HEK293 (cell line): ENCODE data around the gene PPFIA1.

Experiments used
- CTCF ChIA-PET: fragments of 350-600 bp; formaldehyde crosslinking; extraction: SDS; loops from one replicate; lab custom pipeline; 2021; ENCODE audit warnings: antibody characterized with exemption; lab: Yijun Ruan, JAX
- POLR2A ChIA-PET: fragments of 300-600 bp; formaldehyde crosslinking; extraction: SDS; loops from one replicate; lab custom pipeline; 2020; ENCODE audit warnings: antibody characterized with exemption, inconsistent platforms; lab: Yijun Ruan, JAX
- H3K27ac ChIP-seq: fragments of 200-500 bp; sonication (Bioruptor generic); 2 replicates; pipeline ENCODE4 v1.5.1; 2014; ENCODE audit warnings: low read depth, low read length, control low read depth, inconsistent platforms; ENCODE audit errors: extremely low read depth
- H3K36me3 ChIP-seq, 2 experiments: fragments of 200-500 bp in 1 of 2; sonication (Bioruptor generic) in 1 of 2; 1 replicate in 1 of 2; 2 replicates in 1 of 2; pipeline ENCODE4 v1.5.1; 2014 to 2017; ENCODE audit warnings: inconsistent platforms in 2 of 2, low read length in 2 of 2; ENCODE audit not compliant: control insufficient read depth in 2 of 2, insufficient read depth in 1 of 2
- H3K4me1 ChIP-seq: fragments of 200-500 bp; sonication (Bioruptor generic); 2 replicates; pipeline ENCODE4 v1.5.1; 2014; ENCODE audit warnings: mild to moderate bottlenecking, low read length, inconsistent platforms; ENCODE audit not compliant: control insufficient read depth, insufficient read depth
- H3K4me3 ChIP-seq: 2 replicates; pipeline ENCODE4 v1.5.1; 2011; ENCODE audit warnings: low read depth, mild to moderate bottlenecking, control low read depth, low read length, moderate library complexity
- H3K9me3 ChIP-seq: fragments of 200-500 bp; sonication (Bioruptor generic); 2 replicates; pipeline ENCODE4 v1.5.1; 2014; ENCODE audit warnings: low read depth, low read length, inconsistent platforms; ENCODE audit not compliant: control insufficient read depth, insufficient read depth
- EGR2 ChIP-seq: fragments of 450-650 bp; formaldehyde crosslinking; IDR thresholded peaks from 2 replicates; pipeline ENCODE4 v1.5.1; 2016; ENCODE audit warnings: low read depth, missing biosample characterization, missing genetic modification characterization
- GFI1B ChIP-seq: fragments of 450-650 bp; formaldehyde crosslinking; IDR thresholded peaks from 2 replicates; pipeline ENCODE4 v1.5.1; 2016; ENCODE audit warnings: missing biosample characterization, missing genetic modification characterization
- GLI4 ChIP-seq: fragments of 450-650 bp; formaldehyde crosslinking; IDR thresholded peaks from 2 replicates; pipeline ENCODE4 v1.5.1; 2016; ENCODE audit warnings: missing biosample characterization, missing genetic modification characterization
- GLIS1 ChIP-seq: fragments of 450-650 bp; formaldehyde crosslinking; IDR thresholded peaks from 2 replicates; pipeline ENCODE4 v1.5.1; 2016; ENCODE audit warnings: missing biosample characterization, missing genetic modification characterization
- HOXD13 ChIP-seq: sonication (generic); formaldehyde crosslinking; IDR thresholded peaks from 2 replicates; pipeline ENCODE4 v1.8.0; 2022; ENCODE audit warnings: missing genetic modification reagents, borderline replicate concordance
- IKZF3 ChIP-seq: fragments of 450-650 bp; IDR thresholded peaks from 2 replicates; pipeline ENCODE4 v1.5.0; 2018; ENCODE audit warnings: missing biosample characterization, mild to moderate bottlenecking, missing genetic modification characterization, moderate library complexity
- MYNN ChIP-seq: fragments of 450-650 bp; formaldehyde crosslinking; IDR thresholded peaks from 2 replicates; pipeline ENCODE4 v1.5.1; 2016; ENCODE audit warnings: missing biosample characterization, missing genetic modification characterization, borderline replicate concordance
- MZF1 ChIP-seq: fragments of 450-650 bp; formaldehyde crosslinking; IDR thresholded peaks from 2 replicates; pipeline ENCODE4 v1.5.1; 2017; ENCODE audit warnings: missing biosample characterization, missing genetic modification characterization, borderline replicate concordance
- TCF7L2 ChIP-seq: IDR thresholded peaks from 2 replicates; pipeline ENCODE4 v1.6.1; 2011; ENCODE audit warnings: low read depth, mild to moderate bottlenecking, inconsistent platforms, low read length, moderate library complexity, borderline replicate concordance
- YY2 ChIP-seq: fragments of 450-650 bp; formaldehyde crosslinking; IDR thresholded peaks from 2 replicates; pipeline ENCODE4 v1.5.1; 2016; ENCODE audit warnings: missing biosample characterization, missing genetic modification characterization
- ZBTB1 ChIP-seq: fragments of 450-650 bp; formaldehyde crosslinking; IDR thresholded peaks from 2 replicates; pipeline ENCODE4 v1.5.1; 2016; ENCODE audit warnings: missing biosample characterization, missing genetic modification characterization
- ZBTB17 ChIP-seq: fragments of 450-650 bp; formaldehyde crosslinking; IDR thresholded peaks from 2 replicates; pipeline ENCODE4 v1.5.1; 2016; ENCODE audit warnings: missing biosample characterization, missing genetic modification characterization
- ZFHX2 ChIP-seq: fragments of 450-650 bp; formaldehyde crosslinking; conservative IDR thresholded peaks from 2 replicates; pipeline ENCODE4 v1.5.1; 2016; ENCODE audit warnings: missing biosample characterization, missing genetic modification characterization
- ZFP41 ChIP-seq: fragments of 450-650 bp; formaldehyde crosslinking; IDR thresholded peaks from 2 replicates; pipeline ENCODE4 v1.5.1; 2016; ENCODE audit warnings: missing biosample characterization, missing genetic modification characterization, borderline replicate concordance
- ZNF121 ChIP-seq: fragments of 450-650 bp; formaldehyde crosslinking; IDR thresholded peaks from 2 replicates; pipeline ENCODE4 v1.5.1; 2016; ENCODE audit warnings: missing biosample characterization, missing genetic modification characterization
- ZNF175 ChIP-seq: fragments of 450-650 bp; formaldehyde crosslinking; IDR thresholded peaks from 2 replicates; pipeline ENCODE4 v1.5.1; 2016; ENCODE audit warnings: missing biosample characterization, missing genetic modification characterization
- ZNF248 ChIP-seq: fragments of 450-650 bp; formaldehyde crosslinking; IDR thresholded peaks from 2 replicates; pipeline ENCODE4 v1.5.1; 2017; ENCODE audit warnings: missing biosample characterization, missing genetic modification characterization
- ZNF311 ChIP-seq: fragments of 450-650 bp; formaldehyde crosslinking; IDR thresholded peaks from 2 replicates; pipeline ENCODE4 v1.5.1; 2017; ENCODE audit warnings: missing biosample characterization, missing genetic modification characterization, borderline replicate concordance
- ZNF341 ChIP-seq: fragments of 450-650 bp; formaldehyde crosslinking; IDR thresholded peaks from 2 replicates; pipeline ENCODE4; 2016; ENCODE audit warnings: low read depth, missing biosample characterization, missing genetic modification characterization
- ZNF426 ChIP-seq: fragments of 450-650 bp; formaldehyde crosslinking; IDR thresholded peaks from 2 replicates; pipeline ENCODE4 v1.5.1; 2017; ENCODE audit warnings: missing biosample characterization, missing genetic modification characterization, mild to moderate bottlenecking, inconsistent platforms, moderate library complexity
- ZNF510 ChIP-seq: fragments of 450-650 bp; formaldehyde crosslinking; IDR thresholded peaks from 2 replicates; pipeline ENCODE4 v1.5.1; 2018; ENCODE audit warnings: mild to moderate bottlenecking, missing genetic modification characterization, missing biosample characterization; ENCODE audit not compliant: insufficient replicate concordance
- ZNF548 ChIP-seq: fragments of 450-650 bp; formaldehyde crosslinking; IDR thresholded peaks from 2 replicates; pipeline ENCODE4 v1.5.1; 2016; ENCODE audit warnings: missing biosample characterization, missing genetic modification characterization
- ZNF585B ChIP-seq: fragments of 450-650 bp; formaldehyde crosslinking; IDR thresholded peaks from 2 replicates; pipeline ENCODE4 v1.5.1; 2016; ENCODE audit warnings: missing biosample characterization, missing genetic modification characterization
- ZNF610 ChIP-seq: fragments of 450-650 bp; formaldehyde crosslinking; IDR thresholded peaks from 2 replicates; pipeline ENCODE4 v1.5.1; 2016; ENCODE audit warnings: missing biosample characterization, missing genetic modification characterization, borderline replicate concordance
- ZNF624 ChIP-seq: fragments of 450-650 bp; formaldehyde crosslinking; IDR thresholded peaks from 2 replicates; pipeline ENCODE4 v1.5.1; 2017; ENCODE audit warnings: missing biosample characterization, missing genetic modification characterization
- ZNF692 ChIP-seq: fragments of 450-650 bp; formaldehyde crosslinking; IDR thresholded peaks from 2 replicates; pipeline ENCODE4 v1.5.1; 2016; ENCODE audit warnings: missing biosample characterization, missing genetic modification characterization
- ZNF776 ChIP-seq: fragments of 450-650 bp; formaldehyde crosslinking; IDR thresholded peaks from 2 replicates; pipeline ENCODE4 v1.5.0; 2017; ENCODE audit warnings: missing biosample characterization, missing genetic modification characterization, borderline replicate concordance
- ZNF792 ChIP-seq: fragments of 450-650 bp; formaldehyde crosslinking; IDR thresholded peaks from 2 replicates; pipeline ENCODE4 v1.5.1; 2016; ENCODE audit warnings: missing biosample characterization, missing genetic modification characterization
- TF ChIP-seq, protein P1 (sequence below): fragments of 450-650 bp; formaldehyde crosslinking; optimal IDR thresholded peaks from 2 replicates; pipeline ENCODE3; 2016; ENCODE audit warnings: missing biosample characterization, mild to moderate bottlenecking, missing genetic modification characterization
- TF ChIP-seq, protein P2 (sequence below): fragments of 450-650 bp; formaldehyde crosslinking; IDR thresholded peaks from 2 replicates; pipeline ENCODE4; 2016; ENCODE audit warnings: missing biosample characterization, missing genetic modification characterization

PPFIA1 gene

DNA sequence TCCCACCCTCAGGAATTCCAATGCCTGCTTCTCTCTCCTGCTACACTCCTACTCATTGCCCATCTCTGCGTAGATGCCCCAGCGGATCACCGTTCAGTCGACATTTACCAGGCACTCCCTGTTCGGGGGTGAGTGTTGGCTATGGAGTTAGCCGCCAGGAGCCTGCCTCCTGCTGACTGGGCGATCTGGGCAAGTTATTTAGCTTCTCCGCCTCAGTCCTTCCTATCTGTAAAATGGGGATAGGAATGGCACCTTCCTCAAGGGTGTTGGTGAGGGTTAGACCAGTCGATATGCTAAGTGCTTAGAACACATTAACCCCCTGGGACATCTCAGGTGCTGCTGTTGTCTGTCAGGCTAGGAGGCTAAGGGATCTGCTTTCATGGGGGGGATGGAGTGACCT lies 36.5 kb upstream of the PPFIA1 start (continued):
- no peak for TF ChIP-seq ZNF692 (tag by site-specific recombination)

DNA sequence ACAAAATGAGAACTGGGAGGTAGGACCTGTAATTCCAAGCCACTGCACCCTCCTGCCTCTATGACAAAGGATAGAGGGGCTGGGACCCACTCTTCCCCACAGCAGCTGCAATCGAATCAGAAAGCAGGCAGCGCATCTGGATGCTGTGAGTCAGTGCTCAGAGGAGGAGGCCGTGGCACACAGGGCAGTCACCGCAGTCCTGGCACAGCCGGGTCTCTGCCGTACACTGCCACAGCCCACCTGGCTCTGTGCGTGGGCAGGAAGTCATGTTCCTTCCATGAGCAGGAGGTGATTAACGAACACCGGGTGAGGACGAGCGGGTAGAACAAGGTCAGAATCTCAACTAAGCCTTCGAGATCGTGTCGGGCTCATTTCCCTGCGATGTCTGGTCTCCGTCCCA lies 30.2 kb upstream of the PPFIA1 start:
- Histone ChIP-seq H3K4me3 (no peak overlapping the region), H3K4me1 (no peaks in the 10 kb centered on the region), H3K9me3 (no peaks in the 10 kb centered on the region), H3K27ac (no peak overlapping the region), H3K36me3 (no peaks in the 10 kb centered on the region)
- TF ChIP-seq ZNF510 (tag by site-specific recombination) (no peak), ZNF175 (tag by site-specific recombination) (no peak), ZNF121 (tag by site-specific recombination) (no peak), ZNF426 (no peak), ZNF776 (tag by site-specific recombination) (no peak), ZBTB1 (tag by site-specific recombination) (no peak), ZNF341 (no peak), ZNF624 (no peak), GFI1B (tag by site-specific recombination) (no peak), ZNF585B (no peak), MZF1 (tag by site-specific recombination) (no peak), ZBTB17 (tag by site-specific recombination) (no peak), ZNF311 (no peak), ZNF792 (tag by site-specific recombination) (no peak), ZFP41 (tag by site-specific recombination) (no peak)
- ChIA-PET CTCF (no interaction called here), POLR2A (no interaction called here)

GRCh38 chr11:70241709-70242108 lies 28.8 kb upstream of the PPFIA1 start:
- Histone ChIP-seq H3K36me3 (no peaks in the 10 kb centered on the region), H3K4me3 (no peak overlapping the region), H3K9me3 (no peaks in the 10 kb centered on the region), H3K27ac (no peak overlapping the region), H3K4me1 (no peaks in the 10 kb centered on the region)
- TF ChIP-seq ZNF548, result no peak
- peak; percentile 92 for TF ChIP-seq ZFHX2 (tag by site-specific recombination)
- peak; percentile 98 for TF ChIP-seq EGR2 (tag by site-specific recombination)
- ChIA-PET CTCF (no interaction called here), POLR2A (no interaction called here)

DNA sequence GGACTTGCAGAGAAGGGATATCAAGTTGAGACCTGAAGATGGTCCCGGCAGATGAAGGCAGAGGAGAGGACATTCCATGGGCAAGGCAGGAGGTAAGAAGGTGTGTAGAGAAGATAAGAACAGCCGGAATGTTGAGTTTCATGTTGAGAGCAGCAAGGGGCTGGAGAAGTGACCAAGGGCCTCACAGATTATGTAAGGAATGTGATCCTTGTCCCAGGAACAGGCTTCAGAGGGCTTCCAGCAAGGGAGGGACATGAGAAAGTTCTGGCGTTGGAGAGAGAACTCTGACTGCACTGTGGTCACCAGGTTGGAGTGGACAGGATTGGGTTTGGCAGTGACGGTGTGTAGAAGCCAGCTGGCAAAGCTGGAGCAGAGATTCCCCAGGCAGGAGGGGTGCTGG lies 27.6 kb upstream of the PPFIA1 start:
- Histone ChIP-seq H3K9me3 (no peaks in the 10 kb centered on the region), H3K4me1 (no peaks in the 10 kb centered on the region)
- TF ChIP-seq, protein P1, sequence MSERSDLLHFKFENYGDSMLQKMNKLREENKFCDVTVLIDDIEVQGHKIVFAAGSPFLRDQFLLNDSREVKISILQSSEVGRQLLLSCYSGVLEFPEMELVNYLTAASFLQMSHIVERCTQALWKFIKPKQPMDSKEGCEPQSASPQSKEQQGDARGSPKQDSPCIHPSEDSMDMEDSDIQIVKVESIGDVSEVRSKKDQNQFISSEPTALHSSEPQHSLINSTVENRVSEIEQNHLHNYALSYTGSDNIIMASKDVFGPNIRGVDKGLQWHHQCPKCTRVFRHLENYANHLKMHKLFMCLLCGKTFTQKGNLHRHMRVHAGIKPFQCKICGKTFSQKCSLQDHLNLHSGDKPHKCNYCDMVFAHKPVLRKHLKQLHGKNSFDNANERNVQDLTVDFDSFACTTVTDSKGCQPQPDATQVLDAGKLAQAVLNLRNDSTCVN (tag by site-specific recombination), result no peak
- TF ChIP-seq IKZF3 (tag by site-specific recombination) (no peak), MYNN (tag by site-specific recombination) (no peak), ZNF248 (tag by site-specific recombination) (no peak), YY2 (tag by site-specific recombination) (no peak), GLI4 (tag by site-specific recombination) (no peak), TCF7L2 (no peak), HOXD13 (CRISPR knock-in tag) (no peak), GLIS1 (no peak), ZNF610 (no peak)
- TF ChIP-seq, protein P2, sequence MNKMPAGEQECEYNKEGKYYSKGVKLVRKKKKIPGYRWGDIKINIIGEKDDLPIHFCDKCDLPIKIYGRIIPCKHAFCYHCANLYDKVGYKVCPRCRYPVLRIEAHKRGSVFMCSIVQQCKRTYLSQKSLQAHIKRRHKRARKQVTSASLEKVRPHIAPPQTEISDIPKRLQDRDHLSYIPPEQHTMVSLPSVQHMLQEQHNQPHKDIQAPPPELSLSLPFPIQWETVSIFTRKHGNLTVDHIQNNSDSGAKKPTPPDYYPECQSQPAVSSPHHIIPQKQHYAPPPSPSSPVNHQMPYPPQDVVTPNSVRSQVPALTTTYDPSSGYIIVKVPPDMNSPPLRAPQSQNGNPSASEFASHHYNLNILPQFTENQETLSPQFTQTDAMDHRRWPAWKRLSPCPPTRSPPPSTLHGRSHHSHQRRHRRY (tag by site-specific recombination), result no peak
- TF ChIP-seq, all 188 proteins: peak for 0
- H3K4me3 ChIP-seq, result no peak overlapping the region
- POLR2A ChIA-PET, result no interaction called here
- CTCF ChIA-PET, result no interaction called here
- no peak overlapping the region for H3K27ac ChIP-seq
- H3K36me3 ChIP-seq, result no peaks in the 10 kb centered on the region
